AG04449 (cell line): ENCODE results near the gene C8A.

Experiments
- CTCF ChIA-PET: fragments of 350-600 bp; formaldehyde crosslinking; extraction: SDS; loops from one replicate; lab custom pipeline; 2021; ENCODE audit warnings: antibody characterized with exemption; lab: Yijun Ruan, JAX
- POLR2A ChIA-PET: fragments of 400-600, 350-600 bp; formaldehyde crosslinking; extraction: SDS; loops from one replicate; lab custom pipeline; 2020; ENCODE audit warnings: antibody characterized with exemption, inconsistent platforms; lab: Yijun Ruan, JAX
- DNase-seq: peaks from one replicate; pipeline ENCODE4 v3.0.0-alpha.2; 2010; ENCODE audit warnings: low read depth, low spot score
- H3K4me3 ChIP-seq: 2 replicates; pipeline ENCODE4 v1.5.1; 2011; ENCODE audit warnings: low read depth, mild to moderate bottlenecking, control low read depth, low read length
- TF ChIP-seq, protein P1 (sequence below): IDR thresholded peaks from one replicate; pipeline ENCODE4 v1.5.1; 2011; ENCODE audit warnings: mild to moderate bottlenecking, moderate library complexity, low read length, control low read depth, inconsistent platforms; ENCODE audit not compliant: insufficient read depth; ENCODE audit errors: missing control alignments

The C8A gene

DNA sequence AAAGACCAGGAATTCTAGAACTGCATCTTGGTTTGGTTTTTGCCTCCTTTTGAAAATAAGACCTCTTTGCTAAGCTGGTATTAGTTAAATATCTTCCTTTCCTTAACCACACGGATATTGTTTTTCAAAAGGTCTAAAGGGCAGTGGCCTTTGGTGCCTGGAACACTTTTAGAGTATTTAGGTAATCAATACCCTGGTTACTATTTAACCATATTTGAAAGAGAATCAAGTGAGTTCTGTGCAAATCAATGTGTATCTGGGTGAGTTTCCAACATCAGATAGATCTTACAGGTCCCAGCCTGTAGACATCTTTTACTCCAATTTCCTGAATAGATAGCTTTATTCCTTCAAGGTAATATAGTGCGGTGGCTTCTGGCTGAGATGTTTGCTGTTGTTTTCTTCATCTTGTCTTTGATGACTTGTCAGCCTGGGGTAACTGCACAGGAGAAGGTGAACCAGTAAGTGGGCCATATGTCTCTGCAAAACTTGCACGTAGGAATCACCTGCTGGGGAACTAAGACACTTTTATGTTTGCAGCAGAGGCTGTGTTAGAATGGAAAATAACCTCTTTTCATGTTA lies at the start of gene C8A:
Gene C8A, plus strand, starts transcription at position 277 of the 579 bp plus-strand sequence. Its CDS starts 105 bp downstream, at position 382.
- TF ChIP-seq, protein P1, sequence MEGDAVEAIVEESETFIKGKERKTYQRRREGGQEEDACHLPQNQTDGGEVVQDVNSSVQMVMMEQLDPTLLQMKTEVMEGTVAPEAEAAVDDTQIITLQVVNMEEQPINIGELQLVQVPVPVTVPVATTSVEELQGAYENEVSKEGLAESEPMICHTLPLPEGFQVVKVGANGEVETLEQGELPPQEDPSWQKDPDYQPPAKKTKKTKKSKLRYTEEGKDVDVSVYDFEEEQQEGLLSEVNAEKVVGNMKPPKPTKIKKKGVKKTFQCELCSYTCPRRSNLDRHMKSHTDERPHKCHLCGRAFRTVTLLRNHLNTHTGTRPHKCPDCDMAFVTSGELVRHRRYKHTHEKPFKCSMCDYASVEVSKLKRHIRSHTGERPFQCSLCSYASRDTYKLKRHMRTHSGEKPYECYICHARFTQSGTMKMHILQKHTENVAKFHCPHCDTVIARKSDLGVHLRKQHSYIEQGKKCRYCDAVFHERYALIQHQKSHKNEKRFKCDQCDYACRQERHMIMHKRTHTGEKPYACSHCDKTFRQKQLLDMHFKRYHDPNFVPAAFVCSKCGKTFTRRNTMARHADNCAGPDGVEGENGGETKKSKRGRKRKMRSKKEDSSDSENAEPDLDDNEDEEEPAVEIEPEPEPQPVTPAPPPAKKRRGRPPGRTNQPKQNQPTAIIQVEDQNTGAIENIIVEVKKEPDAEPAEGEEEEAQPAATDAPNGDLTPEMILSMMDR, result no peak
- CTCF ChIA-PET, result interaction anchor here (2.1 kb wide), 1 partner anchor 34 kb away, joined by 8 read pairs; no protein-coding TSS in a partner anchor
- POLR2A ChIA-PET, result no interaction called here

DNA sequence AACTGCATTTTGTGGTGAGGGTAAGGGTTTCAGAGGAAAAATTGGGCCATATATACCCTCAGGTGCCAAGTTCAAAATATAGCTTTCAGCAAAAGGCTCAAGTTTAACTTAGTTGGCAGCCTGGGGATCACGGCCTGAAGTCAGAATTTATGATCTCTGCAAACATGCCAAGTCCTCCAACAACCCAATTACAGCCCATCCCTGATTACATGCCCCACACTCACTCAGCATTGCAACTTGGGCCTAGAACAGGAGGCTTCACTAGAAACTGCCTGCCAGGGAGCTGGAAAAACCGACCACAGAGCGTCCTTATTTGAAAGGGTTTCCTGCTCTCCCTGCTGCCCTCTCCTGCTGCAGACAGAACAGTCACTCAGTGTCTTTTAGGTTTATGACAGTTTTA lies 47.8 kb upstream of the C8A start:
- DNase-seq, result no peak
- ChIA-PET CTCF (interaction anchor here (1.0 to 6.8 kb wide), 2 partner anchors 14 to 1521 kb away, joined by 3 to 71 read pairs; partner anchors contain the start of gene FYB2), POLR2A (no interaction called here)
- TF ChIP-seq, protein P1, result no peak
- no peak overlapping the region for H3K4me3 ChIP-seq

More for the DNA sequence above, at the start of gene C8A:
- no peak within 1 kb of the TSS for H3K4me3 ChIP-seq
- no peak for DNase-seq

DNA sequence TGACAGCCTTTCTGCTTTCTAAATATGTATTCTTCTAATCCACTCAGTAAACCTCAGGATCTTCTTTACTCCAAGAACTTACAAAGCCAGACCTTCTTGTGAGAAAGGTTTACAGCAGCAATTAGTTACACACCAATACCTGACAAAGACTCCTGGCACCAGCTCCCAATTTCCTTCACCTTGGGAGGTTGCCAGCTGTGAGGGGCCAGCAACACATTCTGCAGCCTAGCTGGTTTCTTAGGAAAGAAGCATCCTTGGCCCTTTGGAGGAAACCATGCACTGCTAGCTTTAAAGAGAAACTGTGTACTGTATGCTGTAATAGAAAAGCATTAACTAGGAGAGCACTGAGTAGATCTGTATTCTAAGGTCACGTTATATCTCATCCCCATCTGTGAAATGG lies 46.2 kb upstream of the C8A start:
- ChIA-PET CTCF (interaction anchor here (0.9 to 6.8 kb wide), 6 partner anchors 10 to 160 kb away, joined by 3 to 71 read pairs (median 4); partner anchors contain the start of gene FYB2), POLR2A (no interaction called here)
- TF ChIP-seq, protein P1, result no peak
- no peak overlapping the region for H3K4me3 ChIP-seq
- no peak for DNase-seq

DNA sequence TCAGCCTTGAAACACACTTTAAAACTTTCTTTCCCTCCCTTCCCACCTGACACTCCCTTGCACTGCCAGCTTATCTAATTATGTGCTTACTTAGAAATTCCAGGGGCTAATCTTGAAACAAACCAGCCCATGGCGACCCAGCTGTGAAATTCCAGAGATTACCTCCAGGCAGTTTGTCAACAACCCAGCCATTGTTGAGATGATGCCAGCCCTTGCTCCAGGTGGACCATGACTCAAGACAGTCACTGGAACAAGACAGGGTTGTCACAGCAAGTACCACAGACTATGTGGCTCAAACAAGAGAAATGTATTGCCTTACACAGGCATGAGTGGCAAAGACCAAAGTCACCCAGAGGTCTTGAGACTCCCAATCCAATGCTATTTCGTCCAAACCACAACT lies 43.3 kb upstream of the C8A start:
- no peak overlapping the region for H3K4me3 ChIP-seq
- TF ChIP-seq, protein P1, result no peak
- ChIA-PET POLR2A (no interaction called here), CTCF (interaction anchor here (6.8 kb wide), 1 partner anchor 10 kb away, joined by 71 read pairs; the partner anchor contains the start of gene FYB2)
- no peak for DNase-seq

DNA sequence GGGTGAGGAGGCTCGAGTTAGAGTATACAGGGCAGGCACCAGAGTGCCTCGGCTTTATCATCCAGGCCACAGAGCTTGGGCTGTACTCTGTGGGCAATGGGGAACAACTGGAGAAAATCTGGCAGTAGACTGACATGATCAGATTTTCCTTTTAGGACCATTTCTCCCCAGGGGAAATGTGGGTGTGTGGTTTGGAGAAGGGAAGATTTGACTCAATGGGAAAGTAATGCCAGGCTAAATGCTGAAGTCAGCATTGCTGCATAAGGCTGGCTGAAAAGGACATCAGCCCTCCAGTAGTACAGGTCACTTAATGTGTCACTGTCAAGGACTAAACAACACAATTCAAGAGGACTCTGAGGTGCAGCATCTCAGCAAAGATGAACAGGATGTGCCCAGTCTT lies 40.4 kb upstream of the C8A start:
- TF ChIP-seq, protein P1, result no peak
- ChIA-PET POLR2A (no interaction called here), CTCF (interaction anchor here (1.7 kb wide), 2 partner anchors 10 to 12 kb away, joined by 3 read pairs; no protein-coding TSS in a partner anchor)
- no peak overlapping the region for H3K4me3 ChIP-seq
- no peak for DNase-seq

DNA sequence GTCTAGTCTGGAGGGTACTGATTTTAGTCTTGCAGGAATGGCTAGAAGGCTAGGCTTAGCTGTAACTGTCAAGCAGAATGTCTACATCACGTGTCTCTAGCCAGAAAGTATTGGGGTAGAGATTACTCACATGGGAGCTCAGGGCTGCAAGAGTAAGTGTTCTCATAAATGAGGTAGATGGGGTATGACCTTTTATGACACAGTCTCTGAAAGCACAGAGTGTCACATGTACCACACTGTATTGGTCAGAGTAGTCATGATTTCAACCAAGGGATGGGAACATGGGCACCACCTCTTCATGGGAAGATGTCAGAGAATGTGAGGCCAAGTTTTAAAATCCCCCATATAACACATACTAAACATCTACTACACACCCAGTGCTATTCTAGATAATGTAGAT lies 38.3 kb upstream of the C8A start:
- ChIA-PET POLR2A (no interaction called here), CTCF (interaction anchor here (3.0 kb wide), 1 partner anchor 15 kb away, joined by 11 read pairs; no protein-coding TSS in a partner anchor)
- no peak overlapping the region for H3K4me3 ChIP-seq

More for the DNA sequence above, 38.3 kb upstream of the C8A start:
- TF ChIP-seq, protein P1, result no peak
- no peak for DNase-seq
